HG03575 (cell line): ENCODE measurements around the gene SLC25A42.
"Not testable (repeated sequence)": the region's sequence is repeated elsewhere in the genome, so short reads cannot be mapped to it uniquely, and the experiment has no call there.

Experiments
- ATAC-seq: cut with Tn5 transposase; IDR thresholded peaks from one replicate; pipeline ENCODE4 v1.9.1; 2021; ENCODE audit not compliant: unreplicated experiment, insufficient number of reproducible peaks, low FRiP score; ENCODE audit errors: extremely low read depth

The SLC25A42 gene

GRCh38 chr19:19063183-19064097 is at the start of gene SLC25A42:
TSS of gene SLC25A42 (plus strand) at chr19:19063994. CDS start at chr19:19096125, 32,131 bp downstream.
- peak; percentile 74 for ATAC-seq

GRCh38 chr19:19021115-19021514 is 42.7 kb upstream of the SLC25A42 start:
- ATAC-seq = no peak

DNA sequence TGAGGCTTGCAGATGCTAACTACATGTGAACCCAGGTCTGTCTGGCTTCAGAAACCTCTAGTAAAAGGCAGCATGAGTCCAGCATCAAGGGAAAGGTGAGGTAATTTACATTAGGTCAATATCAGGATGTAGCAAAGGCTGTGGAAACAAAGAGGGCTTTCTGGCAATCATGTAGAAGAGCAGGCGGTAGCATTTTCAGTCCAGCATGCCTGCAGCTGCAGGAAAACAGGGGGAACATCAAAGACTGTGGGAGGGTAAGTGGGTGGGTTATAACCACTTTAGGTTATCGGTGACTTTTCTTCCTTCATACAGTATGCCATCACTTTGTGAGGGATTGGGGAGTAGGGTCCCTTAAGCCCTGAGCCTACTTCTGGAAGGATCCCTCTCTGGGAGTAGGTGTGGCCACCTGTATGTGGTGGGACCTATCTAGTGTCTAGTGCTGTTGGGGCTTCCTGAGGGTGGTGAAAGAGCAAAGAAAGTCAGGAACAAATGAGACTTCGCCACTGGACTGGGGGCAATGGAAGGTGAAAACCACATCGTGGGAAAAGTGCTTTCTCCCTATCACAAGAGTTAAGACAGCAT is 41.3 kb upstream of the SLC25A42 start:
- ATAC-seq = no peak

GRCh38 chr19:19023376-19023775 is 40.4 kb upstream of the SLC25A42 start:
- ATAC-seq = not testable (repeated sequence)

- ATAC-seq = no peak
Measured at GRCh38 chr19:19025861-19026260, 37.9 kb upstream of the SLC25A42 start.

DNA sequence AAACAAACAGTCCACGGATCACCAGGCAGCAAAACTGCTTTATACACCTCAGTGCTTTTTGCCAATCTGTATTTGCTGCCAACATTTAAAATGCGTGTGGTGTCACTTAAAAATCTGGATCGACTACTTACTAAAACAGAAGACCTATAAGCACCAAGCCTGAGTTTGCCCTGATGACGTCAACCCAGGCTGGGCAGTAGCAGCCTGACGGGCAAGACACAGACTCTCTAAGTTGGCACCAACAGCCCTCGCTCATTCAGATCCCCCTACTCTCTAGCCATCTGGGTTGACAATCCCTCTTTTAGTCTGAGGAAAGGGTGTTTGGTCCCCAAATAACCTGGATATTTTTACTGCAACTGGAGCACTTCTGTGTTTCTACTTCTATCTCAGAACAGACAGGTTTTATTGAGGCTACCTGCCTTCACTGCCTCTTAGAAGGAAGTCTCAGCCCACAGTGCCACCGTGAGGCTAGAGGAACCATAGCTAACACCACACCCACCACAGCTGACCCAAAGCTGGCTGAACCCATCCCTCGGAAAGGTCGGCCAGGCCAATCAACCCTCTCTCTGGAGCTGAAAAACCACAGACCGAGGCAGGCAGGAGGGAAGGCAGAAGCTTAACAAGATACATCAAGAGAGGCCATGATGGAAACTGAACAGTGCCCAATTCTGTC is 37.4 kb upstream of the SLC25A42 start:
- ATAC-seq = no peak

- no peak for ATAC-seq
Measured at GRCh38 chr19:19027228-19027627, 36.6 kb upstream of the SLC25A42 start.

GRCh38 chr19:19028526-19028925 is 35.3 kb upstream of the SLC25A42 start:
- no peak for ATAC-seq

- no peak for ATAC-seq
Measured at GRCh38 chr19:19031891-19032290, 31.9 kb upstream of the SLC25A42 start.

- no peak for ATAC-seq
Measured at GRCh38 chr19:19032420-19033175, 31.2 kb upstream of the SLC25A42 start.

- ATAC-seq = no peak
Measured at GRCh38 chr19:19033176-19033425, 30.7 kb upstream of the SLC25A42 start.

DNA sequence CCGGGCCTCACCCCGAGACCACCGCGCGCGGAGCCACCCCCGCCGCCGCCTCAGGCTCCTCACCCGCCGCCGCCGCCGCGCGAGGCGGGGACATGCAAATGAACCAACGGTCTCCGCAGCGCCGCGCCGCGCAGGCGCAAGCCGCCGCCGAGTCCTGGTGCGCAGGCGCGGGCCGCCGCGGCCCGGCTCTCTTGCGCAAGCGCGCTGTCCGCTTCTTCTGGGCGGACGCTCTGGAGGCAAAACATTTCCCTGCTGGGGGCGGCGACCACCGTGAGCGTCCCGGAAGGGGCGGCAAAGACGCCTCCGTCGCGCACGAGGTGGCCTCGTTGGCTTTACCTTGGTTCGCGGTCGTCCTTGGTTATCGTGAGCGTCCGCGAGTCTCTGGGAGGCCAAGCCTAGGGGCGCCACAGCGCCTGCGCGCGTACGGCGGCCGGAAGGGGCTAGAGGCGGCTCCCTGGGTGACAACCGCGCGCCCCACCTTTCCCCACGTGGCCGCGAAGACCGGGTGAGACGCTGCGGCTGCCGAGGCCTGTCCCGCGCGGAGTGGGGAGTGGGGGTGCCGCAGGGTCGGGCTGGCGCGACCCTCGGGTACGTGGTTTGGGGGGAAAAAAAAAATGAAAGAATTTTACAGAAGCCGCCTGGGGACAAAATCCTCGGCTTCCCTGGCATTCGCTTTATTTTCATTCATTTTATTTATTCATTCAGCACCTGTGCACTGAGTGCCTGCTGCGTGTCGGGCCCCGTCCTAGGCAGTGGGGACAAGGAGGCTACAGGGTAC is 30.2 kb upstream of the SLC25A42 start, which contains the start of the genes ARMC6 and SUGP2:
ARMC6 (plus strand) TSS at position 178 of the 778 bp plus-strand sequence. CDS start 607 bp downstream, outside the sequence.
SUGP2 (minus strand) TSS at position 92 of the 778 bp plus-strand sequence. CDS start 2,446 bp downstream, outside the sequence.
- ATAC-seq = no peak

GRCh38 chr19:19034204-19034624 is 29.6 kb upstream of the SLC25A42 start:
- ATAC-seq = no peak

DNA sequence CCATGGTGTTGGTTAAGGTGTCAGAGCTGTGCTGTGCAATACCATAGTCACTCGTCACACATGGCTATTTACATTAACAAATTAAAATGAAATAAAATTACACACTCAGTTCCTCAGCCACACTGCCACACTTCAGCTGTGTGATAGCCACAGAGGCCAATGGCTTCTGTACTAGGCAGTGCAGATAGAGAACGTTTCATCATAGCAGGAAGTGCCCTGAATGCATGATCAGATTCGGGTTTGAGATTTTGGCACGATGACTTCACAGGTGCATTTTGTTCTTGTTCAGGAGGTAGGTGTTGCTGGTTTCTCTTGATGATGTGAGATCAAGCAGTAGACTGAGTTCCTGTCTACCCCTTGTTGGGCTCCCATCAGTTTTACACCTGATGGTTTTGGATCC is 23.9 kb upstream of the SLC25A42 start:
- no peak for ATAC-seq

DNA sequence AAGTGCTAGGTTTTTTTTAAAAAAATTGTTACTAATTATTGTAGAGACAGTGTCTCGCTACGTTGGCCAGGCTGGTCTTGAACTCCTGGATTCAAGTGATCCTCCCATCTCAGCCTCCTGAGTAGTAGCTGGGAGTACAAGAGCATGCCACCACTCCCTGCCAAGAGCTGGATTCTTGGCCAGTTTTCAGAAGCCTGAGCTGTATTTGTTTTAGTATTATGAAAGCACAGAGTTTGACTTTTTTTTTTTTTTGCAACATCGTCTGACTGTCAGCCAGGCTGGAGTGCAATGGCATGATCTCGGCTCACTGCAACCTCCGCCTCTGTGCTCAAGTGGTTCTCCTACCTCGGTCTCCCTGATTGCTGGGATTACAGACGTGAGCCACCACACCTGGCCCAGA is 23.4 kb upstream of the SLC25A42 start:
- ATAC-seq = no peak

DNA sequence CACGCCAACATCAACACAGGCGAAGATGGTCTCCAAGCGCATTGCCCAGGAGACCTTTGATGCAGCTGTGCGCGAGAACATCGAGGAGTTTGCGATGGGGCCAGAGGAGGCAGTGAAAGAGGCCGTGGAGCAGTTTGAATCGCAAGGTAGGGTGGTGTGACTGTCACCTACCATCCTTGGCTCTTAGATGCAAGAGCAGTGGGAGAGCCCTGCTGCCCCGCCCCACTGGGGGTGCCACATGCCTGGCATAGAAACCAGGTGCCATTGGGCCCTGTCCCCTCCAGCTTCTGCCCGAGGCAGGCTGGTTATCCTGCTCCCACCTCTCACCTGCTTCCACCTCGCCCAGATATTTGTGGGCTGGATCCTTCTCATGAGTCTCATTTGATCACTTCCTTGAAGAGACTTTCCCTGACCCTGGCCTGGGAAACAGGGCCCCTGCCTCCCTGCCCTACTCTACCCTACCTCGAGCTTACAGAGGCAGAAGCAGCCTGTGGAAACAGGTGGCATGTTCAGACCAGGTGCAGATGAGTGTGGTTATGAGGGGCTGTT is 21.0 kb upstream of the SLC25A42 start:
- no peak for ATAC-seq

DNA sequence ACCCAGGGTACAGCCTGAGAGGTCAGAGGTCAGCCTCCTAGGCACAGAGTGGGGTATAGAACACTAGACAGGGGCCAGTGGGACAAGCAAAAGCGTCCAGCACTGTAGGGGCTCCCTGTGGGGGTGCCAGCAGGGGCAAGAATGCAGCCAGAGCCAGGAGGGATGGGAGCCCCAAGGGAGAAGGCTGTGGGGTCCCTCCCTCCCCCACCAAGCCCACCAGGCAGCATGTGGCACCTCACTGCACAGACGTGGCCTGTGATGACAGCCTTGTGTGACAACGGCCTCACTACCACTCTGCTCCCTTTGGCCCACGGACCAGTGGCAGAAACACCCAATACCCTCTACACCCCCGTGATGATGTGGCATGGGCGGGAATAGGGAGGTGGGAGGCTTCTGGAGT is 20.3 kb upstream of the SLC25A42 start:
- no peak for ATAC-seq

GRCh38 chr19:19043881-19044280 is 19.9 kb upstream of the SLC25A42 start:
- no peak for ATAC-seq
